Parathyroid adenoma (tissue), 2 donors: ENCODE data around the gene PTPRA.
A peak's percentile ranks its signal among the peaks of the same experiment; 100 is the strongest.

Experiments used
- H2AFZ ChIP-seq: fragments of 300-600 bp; sonication (generic); one replicate; pipeline ENCODE4 v1.7.0; 2017; ENCODE audit warnings: antibody characterized with exemption, mild to moderate bottlenecking
- H3K27ac ChIP-seq: fragments of 300-600 bp; sonication (generic); one replicate; pipeline ENCODE4 v1.7.0; 2017
- H3K27me3 ChIP-seq: fragments of 300-600 bp; sonication (generic); one replicate; pipeline ENCODE4 v1.7.0; 2017; ENCODE audit warnings: low read length; ENCODE audit not compliant: control insufficient read depth, insufficient read depth
- H3K36me3 ChIP-seq: fragments of 300-600 bp; sonication (generic); one replicate; pipeline ENCODE4 v1.7.0; 2017; ENCODE audit warnings: low read length; ENCODE audit not compliant: control insufficient read depth, insufficient read depth
- H3K4me1 ChIP-seq: fragments of 300-600 bp; sonication (generic); one replicate; pipeline ENCODE4 v1.7.0; 2017; ENCODE audit warnings: control low read depth
- H3K4me2 ChIP-seq: fragments of 300-600 bp; sonication (generic); one replicate; pipeline ENCODE4 v1.7.0; 2017; ENCODE audit warnings: low read length
- H3K4me3 ChIP-seq: fragments of 300-600 bp; sonication (generic); one replicate; pipeline ENCODE4 v1.7.0; 2017; ENCODE audit warnings: low read depth, low read length
- H3K79me2 ChIP-seq: fragments of 300-600 bp; sonication (generic); one replicate; pipeline ENCODE4 v1.7.0; 2017; ENCODE audit warnings: control low read depth
- H3K9ac ChIP-seq: fragments of 300-600 bp; sonication (generic); one replicate; pipeline ENCODE4 v1.7.0; 2017; ENCODE audit warnings: mild to moderate bottlenecking
- H3K9me3 ChIP-seq: fragments of 300-600 bp; sonication (generic); one replicate; pipeline ENCODE4 v1.7.0; 2017; ENCODE audit warnings: low read length; ENCODE audit not compliant: control insufficient read depth
- CTCF ChIP-seq: fragments of 300-600 bp; sonication (generic); IDR thresholded peaks from one replicate; pipeline ENCODE4 v1.7.0; 2017; ENCODE audit warnings: antibody characterized with exemption, mild to moderate bottlenecking
- donor health status: primary hyperparathyroidism.

Gene PTPRA

GRCh38 chr20:2840138-2840966 is 32.9 kb upstream of the PTPRA start, which contains the start of the genes PCED1A and VPS16:
Gene PCED1A (minus strand): TSS chr20:2840655. CDS start chr20:2839912, 743 bp downstream.
Gene VPS16 (plus strand): TSS chr20:2840745. CDS start chr20:2840775, 30 bp downstream.
- Histone ChIP-seq H3K4me1 (peaks cover 5% of the 10 kb centered on the region), H3K27ac (peak within 1 kb of the TSS; percentile 88), H3K79me2 (peaks cover 6% of the 10 kb centered on the region), H3K4me3 (peak within 1 kb of the TSS; percentile 85), H3K4me2 (peak within 1 kb of the TSS; percentile 99), H3K36me3 (no peaks in the 10 kb centered on the region), H2AFZ (peak within 1 kb of the TSS; percentile 100), H3K9ac (peak within 1 kb of the TSS; percentile 72), H3K27me3 (no peaks in the 10 kb centered on the region), H3K9me3 (no peaks in the 10 kb centered on the region)
- no peak for TF ChIP-seq CTCF

- peak overlapping the region; percentile 64 for H3K4me3 ChIP-seq
- no peaks in the 10 kb centered on the region for H3K27me3 ChIP-seq
- peak overlapping the region; percentile 88 for H3K27ac ChIP-seq
- peak overlapping the region; percentile 100 for H2AFZ ChIP-seq
- H3K9me3 ChIP-seq, result no peaks in the 10 kb centered on the region
- no peak for TF ChIP-seq CTCF
- H3K79me2 ChIP-seq, result peaks cover 6% of the 10 kb centered on the region
- H3K9ac ChIP-seq, result peak overlapping the region; percentile 64
- no peaks in the 10 kb centered on the region for H3K36me3 ChIP-seq
- peak overlapping the region; percentile 99 for H3K4me2 ChIP-seq
- peaks cover 5% of the 10 kb centered on the region for H3K4me1 ChIP-seq
These were observed 32.2 kb upstream of the PTPRA start for GRCh38 chr20:2840967-2841531.

GRCh38 chr20:2845607-2846006 is 27.7 kb upstream of the PTPRA start:
- Histone ChIP-seq H3K4me3 (no peak overlapping the region), H3K79me2 (peaks cover 6% of the 10 kb centered on the region), H3K4me2 (no peak overlapping the region), H3K27ac (no peak overlapping the region), H3K9me3 (no peaks in the 10 kb centered on the region), H3K9ac (no peak overlapping the region), H3K27me3 (no peaks in the 10 kb centered on the region), H3K36me3 (no peaks in the 10 kb centered on the region), H3K4me1 (peaks cover 3% of the 10 kb centered on the region), H2AFZ (no peak overlapping the region)
- TF ChIP-seq CTCF, result no peak

- Histone ChIP-seq H3K36me3 (no peaks in the 10 kb centered on the region), H3K27me3 (no peaks in the 10 kb centered on the region), H2AFZ (no peak overlapping the region), H3K27ac (no peak overlapping the region), H3K4me1 (no peaks in the 10 kb centered on the region), H3K9ac (no peak overlapping the region), H3K4me2 (no peak overlapping the region), H3K4me3 (no peak overlapping the region), H3K79me2 (peaks cover 6% of the 10 kb centered on the region), H3K9me3 (no peaks in the 10 kb centered on the region)
- TF ChIP-seq CTCF, result no peak
These were observed 26.6 kb upstream of the PTPRA start for GRCh38 chr20:2846698-2847097.
